GM19328 (cell line): ENCODE measurements around the gene SETBP1.
A peak's percentile ranks its signal among the peaks of the same experiment; 100 is the strongest.

ENCODE experiments used
- ATAC-seq: cut with Tn5 transposase; IDR thresholded peaks from one replicate; pipeline ENCODE4 v1.9.1; 2021; ENCODE audit warnings: mild to moderate bottlenecking, moderate library complexity; ENCODE audit not compliant: unreplicated experiment

Gene SETBP1

GRCh38 chr18:44679056-44679913 is 1.4 kb upstream of the SETBP1 start:
- peak; percentile 71 for ATAC-seq

DNA sequence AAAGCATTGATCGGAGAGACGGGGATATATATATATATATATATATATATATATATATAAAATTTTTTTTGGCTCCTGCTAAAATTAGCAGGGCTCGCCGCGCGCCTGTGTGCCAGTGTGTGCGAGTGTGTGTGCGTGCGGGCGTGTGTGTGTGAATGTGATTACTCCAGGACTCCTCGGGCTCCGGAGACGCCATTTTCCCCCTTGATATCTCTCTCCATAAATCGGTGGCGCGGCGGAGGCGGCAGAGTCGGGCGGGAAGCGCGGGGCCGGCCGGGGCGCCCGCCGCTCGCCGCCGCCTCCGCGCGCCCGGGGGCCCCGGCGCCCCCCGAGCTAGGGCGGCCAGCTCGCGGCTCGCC is 795 bp upstream of the SETBP1 start:
- ATAC-seq = no peak

DNA sequence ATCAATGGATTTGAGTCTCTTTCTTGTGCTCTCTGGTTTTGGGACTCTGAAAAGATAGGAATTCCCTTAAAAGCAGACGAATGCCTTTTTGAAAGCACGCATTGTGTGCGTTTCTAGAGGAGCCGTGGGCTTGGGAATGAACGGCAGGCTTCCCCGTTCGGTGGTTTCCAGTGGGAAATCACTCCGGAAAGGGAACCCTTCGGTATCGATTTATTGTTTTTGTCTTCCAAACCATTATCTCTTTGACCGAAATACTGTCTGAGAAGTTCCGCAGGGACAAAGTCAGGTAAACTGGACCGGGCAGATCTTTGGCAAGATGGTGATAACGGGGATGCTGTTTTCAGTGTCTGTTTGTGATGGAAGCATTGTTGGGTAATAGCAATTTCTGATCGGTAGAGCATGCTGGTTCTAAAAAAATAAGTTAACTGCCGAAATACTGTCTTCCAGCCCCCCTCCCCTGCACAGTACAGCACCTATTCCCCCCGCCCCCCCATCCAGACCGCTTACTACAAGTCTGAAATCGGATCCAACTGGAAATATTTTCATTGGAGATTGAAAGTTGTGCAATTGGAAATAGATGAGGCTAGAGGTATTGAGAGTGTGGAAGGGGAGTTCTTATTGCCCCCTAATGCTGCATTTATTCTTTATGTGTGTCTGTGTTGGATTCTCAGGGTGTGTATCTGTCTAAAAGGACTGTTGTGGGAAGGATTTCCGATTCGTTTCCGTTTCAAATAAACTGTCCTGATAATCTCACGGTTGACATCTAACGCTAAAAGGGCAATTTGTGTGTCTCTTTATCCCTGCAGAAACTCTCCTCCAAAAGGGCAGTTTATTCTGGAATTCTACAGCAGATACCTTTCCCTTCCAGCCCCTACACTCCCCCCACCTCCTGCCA is 635 bp downstream of the SETBP1 start:
- ATAC-seq = no peak

GRCh38 chr18:44682201-44682870 is 1.6 kb downstream of the SETBP1 start:
- no peak for ATAC-seq

DNA sequence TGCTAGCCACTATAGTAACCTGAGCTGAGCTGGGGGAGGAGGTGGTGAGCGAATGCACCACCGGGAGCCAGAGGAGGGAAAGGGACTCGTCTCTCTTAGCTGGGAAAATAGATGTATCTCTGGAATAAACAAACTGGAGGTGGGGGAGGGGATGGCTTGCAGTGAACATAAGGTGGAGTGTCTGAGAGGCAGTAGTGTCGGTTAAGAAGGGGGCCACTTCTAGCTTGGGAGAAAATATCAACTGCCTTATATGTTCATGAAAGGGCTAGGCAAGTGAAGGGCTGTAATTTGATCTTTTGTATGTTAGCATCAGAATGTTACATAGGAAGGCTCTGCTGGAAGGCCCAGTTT is 2.2 kb downstream of the SETBP1 start:
- no peak for ATAC-seq

- ATAC-seq = no peak
Observed at GRCh38 chr18:44683556-44683955, 2.9 kb downstream of the SETBP1 start.

DNA sequence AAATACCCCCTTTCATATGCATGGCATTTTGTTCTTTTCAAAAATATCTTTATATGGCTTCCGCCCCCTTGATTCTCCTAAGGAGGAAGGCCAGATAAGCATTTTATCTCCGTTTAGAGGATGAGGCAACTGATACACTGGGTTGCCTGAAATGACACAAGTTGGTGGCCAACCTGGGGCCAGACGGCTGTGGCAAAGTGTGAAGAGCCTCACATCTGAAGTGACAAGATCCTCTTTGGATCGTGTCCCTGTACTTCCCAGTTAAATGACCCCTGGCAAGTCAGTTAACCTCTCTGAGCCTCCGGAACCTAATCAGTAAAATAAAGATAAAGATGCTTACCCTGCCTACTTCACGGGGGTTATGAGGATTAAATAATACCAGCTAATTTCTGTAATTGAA is 4.6 kb downstream of the SETBP1 start:
- ATAC-seq = no peak

DNA sequence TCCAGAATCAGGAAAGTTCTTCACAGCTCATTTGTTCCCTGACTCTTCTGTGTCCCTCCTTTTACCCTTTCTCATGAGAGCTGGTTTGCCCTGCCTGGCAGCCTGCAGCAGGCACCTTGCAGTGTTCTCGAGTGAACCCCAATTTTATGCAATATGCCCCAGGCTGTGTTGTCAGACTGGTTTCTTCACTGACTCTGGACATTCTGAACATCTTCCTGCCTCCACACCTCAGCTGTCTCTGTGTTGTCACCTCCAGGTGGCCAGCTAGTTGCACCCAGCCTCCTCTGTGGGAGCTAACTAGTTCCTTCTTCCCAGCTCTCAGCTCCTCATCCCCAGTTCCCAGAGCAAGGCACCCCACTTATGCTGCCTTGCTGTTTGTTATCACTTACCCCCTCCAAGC is 5.5 kb downstream of the SETBP1 start:
- no peak for ATAC-seq

DNA sequence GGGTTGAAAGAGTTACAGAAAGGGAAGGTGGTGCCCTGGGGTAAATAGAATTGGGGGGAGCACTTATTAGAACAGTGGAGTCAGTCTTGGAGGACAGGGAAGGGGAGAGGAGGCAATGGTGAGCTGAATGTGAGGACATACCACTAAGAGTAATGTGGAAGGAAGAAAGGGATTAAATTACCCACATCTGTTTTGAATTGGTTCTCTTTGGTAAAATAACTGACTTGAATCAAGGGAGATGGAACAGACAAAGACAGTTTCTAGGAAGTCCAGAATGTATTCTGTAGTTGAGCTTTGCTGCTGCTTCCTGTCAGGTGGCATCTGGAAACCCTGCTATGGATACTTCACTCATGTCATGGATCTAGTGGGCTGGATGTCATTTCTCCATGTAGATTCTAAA is 6.7 kb downstream of the SETBP1 start:
- ATAC-seq = no peak

GRCh38 chr18:44689736-44690135 is 9.0 kb downstream of the SETBP1 start:
- no peak for ATAC-seq

DNA sequence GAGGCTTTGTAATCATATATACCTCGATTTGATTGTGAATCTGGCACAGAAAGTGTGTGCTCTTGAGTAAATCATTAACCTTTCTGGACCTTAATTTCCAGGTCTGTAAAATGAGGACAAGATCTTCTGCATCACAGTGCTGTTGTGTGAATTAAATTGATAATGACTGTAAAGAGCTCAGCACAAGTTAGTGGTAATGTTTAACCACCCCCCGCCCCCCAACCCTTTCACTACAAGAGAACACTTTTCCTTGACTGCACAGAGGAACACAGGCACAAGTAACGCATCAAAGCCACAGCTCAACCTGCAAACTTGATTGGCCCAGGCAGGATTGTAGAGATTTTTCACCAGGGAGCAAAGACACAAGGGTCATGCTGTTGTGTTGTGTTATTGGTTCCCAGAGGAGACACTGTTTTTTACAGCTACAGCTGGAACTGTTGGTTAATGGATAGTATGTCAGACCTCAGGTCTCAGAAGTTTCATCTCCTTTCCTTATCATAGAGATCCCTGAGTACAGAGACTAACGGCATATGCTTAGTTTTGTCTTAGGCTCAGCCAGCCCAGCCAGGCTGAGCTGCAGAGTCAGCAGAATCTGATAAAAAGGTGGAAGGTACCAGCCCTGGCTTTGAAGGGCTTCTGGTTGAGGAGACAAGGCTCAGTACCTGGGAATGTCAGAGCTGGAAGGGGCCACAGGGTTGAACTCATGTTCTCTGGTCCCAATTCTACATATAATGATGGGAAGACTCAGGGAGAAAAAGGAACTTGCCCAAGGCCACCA is 10.6 kb downstream of the SETBP1 start:
- ATAC-seq = no peak

GRCh38 chr18:44693030-44693784 is 12.5 kb downstream of the SETBP1 start:
- ATAC-seq = no peak

- no peak for ATAC-seq
Observed at GRCh38 chr18:44695503-44695902, 14.8 kb downstream of the SETBP1 start.

DNA sequence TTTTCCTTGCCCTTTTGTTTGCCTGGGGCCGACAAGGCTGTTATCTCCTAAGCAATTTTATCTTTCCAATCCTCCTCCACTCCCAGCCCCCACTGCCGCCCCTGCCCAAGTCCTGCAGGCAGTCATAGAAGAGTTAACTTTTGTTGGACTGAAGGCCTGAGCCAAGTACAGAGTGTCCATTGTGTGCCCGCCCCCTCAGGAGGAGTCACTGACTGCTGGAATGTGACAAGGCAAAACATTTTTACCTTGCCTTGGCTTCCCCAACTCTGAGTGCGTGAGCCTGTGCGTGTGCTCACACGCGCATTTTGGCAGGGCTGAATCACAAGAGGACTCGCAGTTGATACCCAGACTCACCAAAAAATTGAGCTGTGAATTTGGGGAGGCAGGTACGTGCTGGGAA is 16.2 kb downstream of the SETBP1 start:
- ATAC-seq = no peak

DNA sequence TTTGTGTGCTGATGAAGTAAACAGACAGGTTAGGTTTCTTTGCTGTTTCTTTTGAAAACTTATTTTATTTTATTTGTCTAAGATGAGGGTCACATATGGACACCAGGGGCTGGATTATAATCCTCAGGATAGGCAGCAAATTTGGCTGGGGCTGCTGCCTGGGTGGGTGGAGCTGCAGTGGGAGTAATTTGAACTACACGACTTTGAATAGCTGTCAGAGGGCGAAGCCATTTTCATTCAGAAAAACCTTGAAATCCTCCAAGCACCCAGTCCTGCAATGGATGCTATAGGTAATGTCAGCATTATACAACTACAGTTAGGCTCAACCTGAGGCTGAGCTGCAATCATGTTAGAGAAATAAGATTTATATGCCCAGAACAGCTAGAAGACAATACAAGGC is 16.6 kb downstream of the SETBP1 start:
- no peak for ATAC-seq

DNA sequence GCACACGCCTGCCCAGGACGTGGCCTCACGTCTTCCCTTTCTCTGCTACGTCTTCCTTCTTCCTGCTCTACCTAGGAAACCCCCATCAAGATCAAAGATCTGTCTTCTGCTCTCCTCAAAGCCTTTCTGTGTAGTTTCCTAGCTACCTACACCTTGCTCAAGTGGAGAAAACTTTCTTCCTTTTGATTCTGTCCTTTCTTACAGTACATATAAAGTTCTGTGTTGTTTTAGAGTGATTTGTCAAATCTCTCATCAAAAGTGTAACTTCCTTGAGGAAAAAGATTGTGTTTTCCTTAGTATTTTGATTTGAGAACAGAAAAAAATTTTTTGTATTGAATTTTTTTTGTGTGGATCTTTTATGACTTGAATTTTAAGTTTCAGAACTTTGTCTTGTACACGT is 17.8 kb downstream of the SETBP1 start:
- no peak for ATAC-seq

DNA sequence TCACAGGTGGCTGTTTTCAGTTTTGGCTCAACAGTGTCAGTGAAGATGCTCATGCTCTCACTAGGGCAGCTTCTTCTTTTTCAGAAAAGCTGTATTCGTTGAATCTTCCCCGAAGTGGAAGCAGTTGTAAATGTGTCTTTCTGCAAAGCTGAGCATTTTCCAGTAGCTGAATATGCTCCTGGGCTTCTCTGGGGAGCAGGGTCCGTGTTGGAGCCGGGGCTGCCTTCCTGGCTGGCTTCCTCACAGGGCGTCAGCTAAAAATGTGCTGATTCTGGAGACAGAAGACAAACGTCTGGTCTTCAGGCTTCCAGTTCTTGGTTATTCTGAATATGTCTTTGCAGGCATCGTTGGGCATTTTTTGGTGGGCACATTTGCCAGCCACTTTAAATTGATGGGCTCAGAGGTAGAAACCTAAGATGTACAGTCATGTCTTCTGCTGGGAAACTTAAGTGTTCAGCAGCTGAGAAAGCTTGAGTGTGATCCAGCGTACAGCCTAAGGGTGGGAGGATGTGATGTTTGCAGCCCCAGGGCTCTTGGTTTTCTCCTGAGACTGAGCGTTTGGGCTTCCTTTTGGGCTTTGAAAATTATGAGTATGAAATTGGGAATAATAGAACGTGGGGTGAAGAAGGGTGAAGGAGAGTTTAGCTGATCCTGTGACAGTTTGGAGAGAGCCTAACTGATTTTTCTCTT is 19.0 kb downstream of the SETBP1 start:
- no peak for ATAC-seq

DNA sequence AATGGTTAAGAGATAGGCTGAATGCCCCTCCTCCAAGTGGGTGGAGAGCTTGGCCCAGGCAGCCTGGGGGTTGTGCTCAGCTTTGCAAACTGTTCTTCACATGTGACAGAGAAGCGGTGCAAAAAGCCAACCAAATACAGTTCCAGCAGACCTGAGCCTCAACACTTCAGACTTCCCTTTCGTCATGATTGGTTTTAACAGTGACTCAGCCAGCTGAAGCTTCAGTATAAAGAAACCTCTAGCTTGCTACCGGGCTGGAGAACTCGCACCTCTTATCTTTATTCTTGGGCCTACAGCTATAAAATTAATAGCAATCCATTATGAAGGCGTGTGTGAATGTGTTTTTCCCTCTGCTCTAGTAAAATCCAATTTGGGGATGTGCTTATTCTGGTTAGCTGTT is 20.0 kb downstream of the SETBP1 start:
- ATAC-seq = no peak

DNA sequence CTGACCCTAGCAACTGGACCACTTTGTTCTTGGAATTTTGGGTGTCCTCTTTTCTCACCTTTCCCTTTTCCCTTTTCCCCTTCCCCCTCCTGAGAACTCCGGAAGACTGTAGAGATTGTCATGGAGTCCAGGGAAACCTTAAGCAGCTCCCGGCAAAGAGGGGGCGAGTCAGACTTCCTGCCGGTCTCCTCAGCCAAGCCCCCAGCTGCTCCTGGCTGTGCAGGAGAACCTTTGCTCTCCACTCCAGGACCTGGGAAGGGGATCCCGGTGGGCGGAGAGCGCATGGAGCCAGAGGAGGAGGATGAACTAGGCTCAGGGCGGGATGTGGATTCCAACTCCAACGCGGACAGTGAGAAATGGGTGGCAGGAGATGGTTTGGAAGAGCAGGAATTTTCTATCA is 20.5 kb downstream of the SETBP1 start:
- ATAC-seq = no peak

DNA sequence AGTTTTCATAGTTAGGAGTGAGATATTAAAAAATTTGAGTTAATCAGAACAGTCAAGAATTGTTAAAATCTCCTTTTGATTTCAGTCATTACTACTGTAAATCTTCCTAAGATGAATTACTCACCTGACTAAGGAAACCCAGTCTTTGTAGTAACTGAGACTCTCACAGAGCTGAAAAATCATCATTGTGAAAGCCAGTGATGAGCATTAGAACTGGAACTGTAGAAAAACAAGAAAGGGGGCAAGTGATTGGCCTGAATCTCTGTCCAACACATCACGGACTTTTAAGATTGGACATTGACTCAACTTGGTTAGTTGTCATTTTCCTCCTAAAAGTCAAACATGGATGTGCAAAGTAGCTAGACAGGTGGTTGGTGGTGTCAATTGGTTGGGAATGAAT is 21.9 kb downstream of the SETBP1 start:
- ATAC-seq = no peak
